SKM-1 (cell line): ENCODE measurements around the gene PRPF19.

ENCODE experiments used
- DNase-seq: peaks from one replicate; lab custom pipeline; 2025; ENCODE audit not compliant: unreplicated experiment; lab: John Stamatoyannopoulos, UW

Gene PRPF19

GRCh38 chr11:60938500-60938899 is 32.1 kb upstream of the PRPF19 start:
- DNase-seq, result no peak

GRCh38 chr11:60937811-60938210 is 31.4 kb upstream of the PRPF19 start:
- no peak for DNase-seq

GRCh38 chr11:60937144-60937527 is 30.8 kb upstream of the PRPF19 start:
- DNase-seq, result no peak

- DNase-seq, result no peak
Observed at GRCh38 chr11:60936467-60937143, 30.2 kb upstream of the PRPF19 start.

GRCh38 chr11:60935676-60936442 is 29.5 kb upstream of the PRPF19 start:
- DNase-seq, result no peak

GRCh38 chr11:60934790-60935605 is 28.6 kb upstream of the PRPF19 start:
- DNase-seq, result no peak

- no peak for DNase-seq
Observed at GRCh38 chr11:60934124-60934789, 27.9 kb upstream of the PRPF19 start.

- DNase-seq, result no peak
Observed at GRCh38 chr11:60933416-60934123, 27.2 kb upstream of the PRPF19 start.

- DNase-seq, result no peak
Observed at GRCh38 chr11:60932605-60933356, 26.4 kb upstream of the PRPF19 start.

GRCh38 chr11:60931917-60932316 is 25.5 kb upstream of the PRPF19 start:
- DNase-seq, result no peak

GRCh38 chr11:60930394-60930793 is 24.0 kb upstream of the PRPF19 start:
- no peak for DNase-seq

- DNase-seq, result no peak
Observed at GRCh38 chr11:60929764-60930163, 23.4 kb upstream of the PRPF19 start.

- DNase-seq, result no peak
Observed at GRCh38 chr11:60928563-60929001, 22.2 kb upstream of the PRPF19 start.

GRCh38 chr11:60927600-60927999 is 21.2 kb upstream of the PRPF19 start:
- DNase-seq, result no peak

GRCh38 chr11:60927061-60927592 is 20.7 kb upstream of the PRPF19 start:
- DNase-seq, result no peak

GRCh38 chr11:60926500-60926899 is 20.1 kb upstream of the PRPF19 start:
- no peak for DNase-seq

- no peak for DNase-seq
Observed at GRCh38 chr11:60925868-60926267, 19.5 kb upstream of the PRPF19 start.

GRCh38 chr11:60924906-60925853 is 18.8 kb upstream of the PRPF19 start:
- DNase-seq, result no peak
